ENCODE measurements around the gene JPT1.

DNA sequence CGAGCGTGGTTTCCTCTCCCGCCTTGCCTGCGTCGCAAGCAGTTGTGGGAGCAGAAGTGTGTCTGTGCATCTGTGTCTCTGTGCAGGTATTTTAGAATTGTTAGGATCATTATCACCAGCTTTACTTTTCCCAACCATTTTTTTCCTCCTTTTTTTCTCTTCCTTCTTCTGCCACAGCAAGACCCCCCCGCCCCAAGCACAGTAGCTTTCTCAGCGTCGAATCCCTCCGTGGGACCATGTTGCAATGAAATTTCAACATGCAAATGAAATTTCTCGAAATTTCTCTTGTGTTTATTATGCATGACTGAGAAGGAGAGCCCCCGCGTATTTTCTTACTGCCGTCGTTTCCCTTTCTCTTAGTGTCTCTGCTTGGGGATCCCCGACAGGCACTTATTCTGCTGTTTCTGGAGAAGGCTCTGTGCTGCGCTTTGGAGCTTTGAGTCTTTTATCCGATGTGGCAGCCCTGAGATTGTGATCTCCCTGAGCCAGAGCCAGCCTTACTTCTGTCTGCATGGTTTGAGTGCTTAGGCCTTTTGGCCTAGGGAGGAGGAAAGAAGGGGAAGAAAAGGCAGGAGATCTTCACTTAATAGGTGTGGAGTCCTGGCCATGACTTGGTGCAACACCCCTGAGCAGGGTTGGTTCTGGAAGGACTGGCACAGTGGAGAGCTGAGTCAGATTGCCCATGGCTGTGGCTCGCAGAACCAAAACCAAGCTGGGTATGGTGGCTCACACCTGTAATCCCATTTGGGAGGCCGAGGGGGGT lies 39.6 kb downstream of the JPT1 start:
- TF ChIP-seq, protein P1, sequence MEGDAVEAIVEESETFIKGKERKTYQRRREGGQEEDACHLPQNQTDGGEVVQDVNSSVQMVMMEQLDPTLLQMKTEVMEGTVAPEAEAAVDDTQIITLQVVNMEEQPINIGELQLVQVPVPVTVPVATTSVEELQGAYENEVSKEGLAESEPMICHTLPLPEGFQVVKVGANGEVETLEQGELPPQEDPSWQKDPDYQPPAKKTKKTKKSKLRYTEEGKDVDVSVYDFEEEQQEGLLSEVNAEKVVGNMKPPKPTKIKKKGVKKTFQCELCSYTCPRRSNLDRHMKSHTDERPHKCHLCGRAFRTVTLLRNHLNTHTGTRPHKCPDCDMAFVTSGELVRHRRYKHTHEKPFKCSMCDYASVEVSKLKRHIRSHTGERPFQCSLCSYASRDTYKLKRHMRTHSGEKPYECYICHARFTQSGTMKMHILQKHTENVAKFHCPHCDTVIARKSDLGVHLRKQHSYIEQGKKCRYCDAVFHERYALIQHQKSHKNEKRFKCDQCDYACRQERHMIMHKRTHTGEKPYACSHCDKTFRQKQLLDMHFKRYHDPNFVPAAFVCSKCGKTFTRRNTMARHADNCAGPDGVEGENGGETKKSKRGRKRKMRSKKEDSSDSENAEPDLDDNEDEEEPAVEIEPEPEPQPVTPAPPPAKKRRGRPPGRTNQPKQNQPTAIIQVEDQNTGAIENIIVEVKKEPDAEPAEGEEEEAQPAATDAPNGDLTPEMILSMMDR (IDR thresholded peaks at IDR 0.05), result no peak
- TF ChIP-seq EP300 (IDR thresholded peaks at IDR 0.05), result no peak
- TF ChIP-seq POLR2A (IDR thresholded peaks at IDR 0.05), result no peak

Measured in stomach (tissue), 4 donors.